ENCODE results near the gene MTX1.
"Not testable (repeated sequence)": the region's sequence is repeated elsewhere in the genome, so short reads cannot be mapped to it uniquely, and the experiment has no call there.

Gene MTX1

DNA sequence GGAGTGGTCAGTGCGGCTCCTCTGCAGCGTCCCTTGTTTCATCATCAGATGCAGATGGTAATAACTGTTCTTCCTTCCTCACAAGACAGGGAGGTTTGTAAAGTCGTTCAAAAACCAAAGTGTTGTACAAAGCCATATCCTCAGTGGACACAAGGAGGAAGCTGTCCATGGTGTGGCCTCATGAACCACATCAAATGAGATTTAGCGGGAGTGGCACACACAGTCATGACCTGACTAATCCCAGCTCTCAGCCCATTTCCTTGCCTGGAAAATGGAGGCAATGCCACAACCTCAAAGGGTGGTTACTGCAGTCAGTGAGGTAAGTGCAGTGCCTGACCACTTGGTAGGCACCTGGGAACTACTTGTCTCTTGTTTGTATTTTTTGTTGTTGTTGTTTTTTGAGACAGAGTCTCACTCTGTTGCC, 33.4 kb downstream of the MTX1 start:
- no peak for DNase-seq

DNA sequence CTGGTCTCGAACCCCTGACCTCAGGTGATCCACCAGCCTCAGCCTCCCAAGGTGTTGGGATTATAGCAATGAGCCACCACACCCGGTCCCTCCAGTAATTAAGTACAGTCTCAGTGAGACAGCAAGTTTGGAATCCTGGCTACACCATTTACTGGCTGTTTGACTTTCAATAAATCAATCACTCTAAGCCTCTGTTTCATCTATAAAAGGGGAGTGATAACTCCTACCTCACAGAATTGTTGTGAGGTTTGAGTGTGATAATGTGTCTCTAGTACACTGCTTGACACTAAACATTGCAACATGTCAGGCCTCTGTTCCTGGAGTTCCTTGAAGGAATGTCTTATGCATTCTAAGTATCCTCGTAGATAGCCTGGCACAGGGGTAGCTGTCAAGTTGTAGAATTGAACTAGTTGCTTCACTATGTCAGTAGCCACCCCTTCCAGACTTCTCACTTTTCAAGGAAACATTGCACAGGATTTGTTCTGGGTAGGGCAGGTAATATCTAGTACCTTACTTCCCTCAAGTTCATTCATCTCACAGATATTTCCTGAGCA, 34.4 kb downstream of the MTX1 start:
- no peak for DNase-seq

DNA sequence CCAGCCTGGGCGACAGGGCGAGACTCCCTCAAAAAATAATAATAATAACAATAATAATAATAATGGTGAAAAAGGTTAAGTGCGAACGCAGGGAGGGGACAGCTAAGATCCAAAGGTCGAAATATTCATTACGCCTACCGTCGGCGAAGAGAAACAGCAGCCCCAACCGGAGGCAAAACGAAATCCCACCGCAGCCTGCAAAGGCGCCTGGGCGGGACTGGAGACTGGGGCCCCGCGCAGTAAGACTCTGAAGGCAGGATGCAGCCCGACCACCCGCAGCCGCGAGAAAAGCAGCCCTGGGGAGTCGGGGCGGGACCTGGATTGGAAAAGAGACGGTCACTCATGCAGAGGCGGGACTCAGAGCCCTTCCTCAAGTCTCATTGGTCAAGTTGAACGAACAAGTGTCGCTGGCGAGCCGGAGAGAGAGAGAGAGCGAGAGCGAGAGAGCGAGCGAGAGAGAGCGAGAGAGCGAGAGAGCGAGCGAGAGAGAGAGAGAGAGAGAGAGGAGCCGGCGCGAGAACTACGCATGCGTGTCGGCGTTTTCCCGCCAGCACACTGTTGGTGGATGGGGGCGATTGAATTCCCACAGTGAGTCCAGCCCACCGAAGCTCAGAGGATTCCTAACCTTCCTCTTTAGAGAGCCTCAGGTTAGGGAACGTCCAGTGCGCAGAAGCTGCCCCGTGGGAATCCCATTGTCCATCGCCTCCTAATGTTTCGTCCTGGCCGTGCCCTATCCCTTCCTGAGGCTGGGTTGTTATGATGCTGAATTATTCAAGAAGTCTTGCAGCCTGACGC, 36.1 kb downstream of the MTX1 start:
- peak; percentile 82 for DNase-seq

DNA sequence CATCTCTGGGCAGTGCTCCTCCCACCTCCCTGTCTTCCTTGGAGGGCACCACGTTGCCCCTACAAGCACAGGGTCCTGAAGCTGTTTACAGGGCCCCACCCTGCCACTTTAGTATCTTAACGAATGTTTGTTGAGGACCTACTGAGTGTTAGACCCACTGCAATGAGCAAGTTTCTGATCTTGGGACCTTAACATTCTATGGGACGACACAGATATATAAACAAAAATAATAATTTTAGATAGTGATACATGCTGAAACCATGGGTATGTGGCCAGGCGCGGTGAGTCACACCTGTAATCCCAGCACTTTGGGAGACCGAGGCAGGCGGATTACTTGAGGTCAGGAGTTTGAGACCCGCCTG, 36.6 kb downstream of the MTX1 start:
- no peak for DNase-seq

DNA sequence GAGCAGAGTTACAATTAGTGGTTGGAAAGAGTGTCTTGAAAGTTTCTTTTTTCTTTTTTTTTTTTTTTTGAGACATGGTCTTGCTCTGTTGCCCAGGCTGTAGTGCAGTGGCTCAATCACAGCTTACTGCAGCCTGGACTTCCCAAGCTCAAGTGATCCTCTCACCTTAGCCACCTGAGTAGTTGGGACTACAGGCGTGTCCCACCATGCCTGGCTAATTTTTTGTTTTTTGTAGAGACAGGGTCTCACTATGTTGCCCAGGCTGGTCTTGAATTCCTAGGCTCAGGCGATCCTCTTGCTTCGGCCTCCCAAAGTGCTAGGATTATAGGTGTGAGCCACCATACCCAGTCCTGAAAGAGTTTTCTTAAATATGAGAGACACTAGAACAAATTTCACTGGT, 38.3 kb downstream of the MTX1 start:
- not testable (repeated sequence) for DNase-seq

DNA sequence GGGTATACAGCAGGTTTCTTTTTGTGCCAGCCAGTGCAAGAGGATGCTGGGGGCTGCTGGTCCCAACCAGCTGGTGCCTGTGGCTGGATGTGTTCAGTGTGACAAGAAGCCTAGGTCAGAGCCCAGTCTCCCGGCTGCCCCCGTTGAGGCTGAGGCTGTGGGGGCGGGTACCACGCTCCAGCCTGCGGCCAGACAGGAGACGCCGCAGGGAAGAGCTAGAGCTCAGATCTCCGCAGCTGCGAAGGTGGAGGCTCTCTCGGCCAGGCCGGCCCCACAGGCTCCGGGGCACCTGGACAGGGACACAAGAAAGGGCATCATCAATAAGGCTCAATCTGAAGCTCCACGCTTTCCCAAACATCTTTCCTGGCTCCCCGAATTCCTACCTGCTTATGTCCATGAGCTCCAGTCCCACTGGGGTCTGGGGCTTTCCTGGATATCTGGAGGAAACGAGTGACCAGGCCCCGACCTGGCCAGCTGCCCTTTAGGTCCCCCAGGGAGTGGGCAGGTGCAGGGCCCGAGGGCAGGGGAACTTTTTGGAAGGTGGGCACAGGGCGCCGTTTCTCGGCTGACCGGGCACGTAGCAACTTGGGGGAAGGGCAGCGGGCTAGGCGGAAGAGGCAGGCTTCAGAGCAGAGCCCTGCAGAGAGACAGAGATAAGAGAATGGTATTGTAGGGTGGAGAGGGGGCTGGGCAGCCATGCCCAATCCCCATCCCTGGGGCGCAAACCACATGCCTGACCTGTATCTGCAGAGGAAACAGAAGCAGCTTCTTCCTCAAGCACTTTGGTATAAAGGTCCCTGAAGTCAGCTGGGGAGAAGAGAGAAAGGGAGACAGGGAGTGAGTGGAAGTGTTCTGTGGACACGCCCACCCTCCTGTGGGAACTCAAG, 39.4 kb downstream of the MTX1 start:
- no peak for DNase-seq

DNA sequence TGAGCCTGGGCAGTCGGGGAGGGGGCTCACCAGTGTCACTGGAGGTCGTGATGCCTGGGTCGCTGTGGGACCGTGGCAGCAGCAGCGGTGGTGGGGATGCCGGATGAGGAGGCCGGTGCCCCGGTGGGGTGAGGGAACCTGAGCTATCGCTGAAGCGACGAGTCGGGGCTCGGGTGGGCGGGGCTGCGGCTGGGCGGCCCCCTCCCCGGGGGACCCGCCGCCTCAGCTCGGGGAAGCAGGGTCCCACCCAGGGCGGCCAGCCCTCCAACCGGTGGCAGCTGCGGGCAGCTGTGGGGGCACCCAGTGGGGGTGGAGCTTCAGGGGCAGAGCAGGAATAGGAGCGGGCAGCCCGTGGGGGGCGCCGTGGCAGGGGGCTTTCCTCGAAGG, 41.7 kb downstream of the MTX1 start:
- DNase-seq, result no peak

DNA sequence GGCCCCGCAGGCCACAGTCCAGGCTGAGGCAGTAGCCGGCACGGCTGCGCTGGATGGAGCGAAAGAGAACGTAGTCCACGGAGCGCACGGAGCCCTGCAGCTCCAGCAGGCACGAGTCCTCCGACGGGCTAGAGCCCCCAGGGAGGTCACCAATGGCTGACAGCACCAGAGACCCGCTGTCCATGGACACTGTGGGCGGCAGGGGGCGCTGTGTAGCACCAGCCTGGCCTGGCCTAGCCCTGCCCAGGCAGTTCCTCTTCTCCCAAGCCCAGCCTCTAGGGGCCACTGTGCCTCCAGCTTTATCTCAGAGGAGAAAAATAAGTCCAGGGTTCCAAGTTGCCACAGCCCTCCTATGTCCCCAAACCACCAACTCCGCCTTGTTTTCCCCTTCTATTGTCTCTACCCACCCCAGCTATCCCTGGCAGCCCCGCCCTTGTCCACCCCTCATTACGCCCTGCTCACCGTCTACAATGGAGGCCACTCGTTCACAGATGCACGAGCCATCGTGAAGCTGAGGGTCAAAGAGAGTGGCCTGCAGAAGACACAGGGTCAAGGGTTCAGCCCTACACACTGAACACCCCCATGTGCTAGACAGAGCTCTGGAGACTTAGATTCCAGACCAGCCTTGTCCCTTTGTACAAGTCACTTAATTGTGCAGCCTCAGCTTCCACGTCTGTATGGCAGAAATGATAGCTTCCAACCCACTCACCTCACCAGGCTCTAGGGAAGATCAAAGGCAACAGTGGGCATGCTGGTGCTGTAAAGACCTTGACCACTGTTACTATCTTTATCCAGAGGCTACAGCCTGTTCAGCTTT, 42.3 kb downstream of the MTX1 start:
- peak; percentile 94 for DNase-seq

DNA sequence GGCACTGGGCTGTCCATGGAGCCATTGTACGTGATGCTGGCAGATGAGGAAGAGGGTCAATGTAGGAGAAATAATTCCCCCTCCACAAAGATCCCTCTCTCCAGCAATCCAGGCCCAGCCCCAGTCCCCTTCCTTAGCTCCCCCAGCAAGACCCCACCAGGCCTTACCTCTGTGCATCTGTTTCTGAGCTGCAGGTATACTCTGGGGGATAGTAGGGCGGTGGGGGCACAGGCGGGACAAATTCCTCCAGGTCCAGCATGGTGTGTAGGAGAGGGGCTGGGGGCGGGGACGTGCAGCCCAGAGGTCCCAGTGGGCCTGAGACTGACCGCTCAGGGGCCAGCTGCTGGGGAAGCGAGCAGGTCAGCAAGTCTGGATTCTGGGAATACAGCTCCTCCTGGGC, 43.1 kb downstream of the MTX1 start:
- DNase-seq, result no peak

DNA sequence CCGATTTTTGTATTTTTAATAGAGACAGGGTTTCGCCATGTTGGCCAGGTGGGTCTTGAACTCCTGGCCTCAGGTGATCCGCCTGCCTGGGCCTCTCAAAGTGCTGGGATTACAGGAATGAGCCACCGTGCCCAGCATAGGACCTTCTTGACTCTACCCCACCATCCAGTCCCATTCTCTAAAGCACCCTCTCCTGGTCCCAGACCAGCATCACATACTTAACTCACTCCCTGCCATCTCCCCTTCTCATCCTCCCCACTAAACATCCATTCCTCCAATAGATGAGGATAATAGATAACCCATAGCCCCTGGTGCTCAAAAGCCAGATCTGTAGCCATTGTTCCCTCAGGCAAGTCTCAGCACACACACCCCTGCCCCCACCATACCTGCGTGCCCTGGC, 44.7 kb downstream of the MTX1 start:
- DNase-seq, result no peak

DNA sequence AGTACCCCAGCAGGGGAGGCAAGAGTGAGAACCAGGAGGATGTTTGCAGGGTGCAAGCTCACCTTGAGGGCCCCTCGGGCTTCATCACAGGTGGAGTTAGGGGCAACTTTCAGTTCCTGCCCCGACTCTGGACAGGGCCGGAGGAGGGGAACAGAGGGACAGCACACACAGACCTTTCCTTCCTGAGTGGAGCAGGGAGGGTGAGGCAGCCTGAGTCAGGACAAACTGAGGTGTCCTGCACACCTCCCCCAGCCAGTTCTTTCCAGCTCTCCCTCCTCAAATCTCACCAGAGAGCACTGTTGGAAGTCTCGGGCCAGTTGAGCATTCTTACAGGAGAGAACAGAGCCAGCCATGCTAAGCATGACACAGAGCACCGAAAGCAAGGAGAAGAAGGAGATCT, 45.3 kb downstream of the MTX1 start:
- no peak for DNase-seq

DNA sequence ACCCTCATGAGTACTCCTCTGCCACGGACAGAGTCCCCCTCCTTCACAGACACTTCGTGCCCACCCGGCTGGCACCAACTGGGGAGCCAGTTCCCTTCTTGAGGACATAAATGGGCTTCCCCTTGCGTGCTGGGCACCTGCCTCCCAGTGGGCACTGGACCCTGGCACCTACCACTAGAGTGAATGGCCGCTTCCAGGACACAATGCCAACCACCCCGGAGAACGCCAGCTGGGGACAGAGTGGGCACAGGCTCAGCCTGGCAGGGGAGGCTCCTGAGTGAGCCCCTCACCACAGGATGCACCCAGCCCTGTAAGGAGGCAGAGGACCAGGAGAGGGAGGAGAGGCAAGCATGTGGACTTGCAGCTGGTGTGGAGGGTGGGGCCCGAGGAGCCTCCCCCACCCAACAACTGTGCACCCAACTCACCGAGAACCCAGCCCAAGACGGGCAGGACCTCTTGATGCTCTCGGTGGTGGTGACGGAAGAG, 45.8 kb downstream of the MTX1 start:
- no peak for DNase-seq

DNA sequence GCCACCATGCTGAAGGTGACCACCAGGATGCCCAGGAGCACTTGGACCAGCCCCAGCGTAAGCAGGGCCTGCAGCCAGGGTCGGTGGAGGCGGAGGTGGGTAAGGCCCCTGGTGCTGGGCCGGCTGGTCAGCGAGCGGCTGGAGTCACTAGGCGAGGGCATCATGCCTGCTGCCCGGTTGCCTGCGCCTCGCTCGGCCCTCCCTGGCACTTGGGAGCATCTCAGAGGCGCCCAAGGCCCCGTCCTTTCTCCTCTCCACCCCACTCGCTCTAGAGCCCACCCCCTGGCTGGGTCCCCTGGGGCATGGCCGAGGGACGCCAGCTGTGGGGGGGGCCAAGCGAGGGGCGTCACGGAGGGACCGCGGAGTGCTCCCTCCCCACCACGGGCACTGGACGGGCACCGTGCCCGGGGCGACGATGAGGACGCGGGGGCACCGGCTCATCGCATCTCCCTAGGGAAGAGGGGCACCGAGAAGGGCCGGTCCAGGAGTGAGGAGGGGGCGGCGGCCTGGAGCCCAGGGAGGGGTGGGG, 46.3 kb downstream of the MTX1 start:
- DNase-seq, result no peak

DNA sequence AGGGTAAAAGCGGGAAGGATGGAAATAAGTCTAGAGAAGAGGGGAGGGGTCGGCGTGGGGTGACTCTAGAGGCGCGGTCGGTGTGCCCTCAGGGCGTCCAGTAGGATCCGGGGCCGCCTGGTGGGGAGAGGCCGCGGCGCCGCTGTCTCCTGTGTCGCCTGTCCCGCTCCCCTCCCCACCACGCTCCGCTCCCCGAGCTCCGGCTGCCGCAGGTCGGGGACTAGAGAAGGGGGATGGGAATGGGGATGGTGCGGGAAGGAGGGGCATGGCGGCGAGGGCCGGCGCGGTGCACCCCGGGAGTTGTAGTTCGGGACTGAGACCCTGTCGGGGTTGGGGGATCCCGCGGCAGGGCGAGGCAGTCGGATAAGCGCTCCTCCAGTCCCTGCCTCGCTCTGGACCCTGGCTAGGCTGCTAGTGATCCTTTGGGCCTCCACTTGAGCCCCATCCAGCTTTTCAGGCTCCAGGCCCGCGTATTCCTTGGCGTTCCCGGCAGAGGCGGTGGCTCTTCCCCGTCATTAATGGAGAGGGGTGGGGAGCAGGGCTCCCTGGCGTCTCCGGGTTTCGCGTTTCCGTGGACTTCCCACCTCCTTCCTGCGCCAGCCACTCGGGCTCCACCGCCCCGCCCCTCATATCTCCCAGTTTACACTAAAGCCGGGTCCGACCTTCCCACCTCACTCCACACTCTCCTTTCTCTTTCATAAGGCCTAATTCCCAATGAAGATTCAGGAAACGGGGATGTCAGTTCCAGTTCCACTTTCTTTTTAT, 46.9 kb downstream of the MTX1 start, which contains the start of gene ENTREP3:
Gene ENTREP3 (minus strand): TSS at position 241 of the 765 bp plus-strand sequence. CDS start 606 bp downstream, outside the sequence.
- peak; percentile 61 for DNase-seq

DNA sequence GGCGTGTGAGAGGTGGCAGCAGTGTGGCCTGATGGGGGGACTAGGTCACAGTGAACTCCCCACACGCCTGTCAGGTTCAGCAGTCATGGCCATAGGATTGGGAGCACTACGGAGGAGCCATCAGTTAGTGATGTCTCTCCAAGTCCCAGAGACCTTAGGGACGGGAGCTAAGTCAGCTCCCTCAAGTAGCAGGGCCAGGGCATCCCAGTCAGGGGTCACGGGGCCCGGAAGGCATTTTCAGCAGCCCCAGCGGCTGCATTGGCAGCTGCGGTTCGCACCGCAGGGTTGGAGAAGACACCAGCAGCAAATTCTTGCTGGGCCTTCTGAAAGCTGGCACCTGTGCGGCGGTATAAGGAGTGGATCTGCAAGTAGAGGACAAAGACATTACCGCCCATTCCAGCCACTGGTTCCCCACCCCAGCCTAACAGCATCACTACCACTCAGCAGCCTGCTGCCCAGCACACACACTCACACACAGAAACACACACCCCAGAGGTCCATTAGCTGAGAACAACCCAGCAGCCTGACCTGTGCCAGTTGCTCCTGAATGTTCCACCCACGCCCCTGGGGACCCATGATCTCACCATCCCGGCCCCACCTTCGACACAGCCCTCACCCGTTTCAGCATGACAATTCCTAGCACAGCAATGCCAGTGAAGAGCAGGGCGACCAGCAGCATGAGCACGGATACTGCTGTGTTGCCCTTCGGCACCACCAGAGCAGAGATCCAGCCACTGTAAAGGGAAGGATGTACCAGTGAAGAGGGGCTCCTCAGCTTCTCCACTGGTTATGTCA, 47.8 kb downstream of the MTX1 start:
- no peak for DNase-seq

DNA sequence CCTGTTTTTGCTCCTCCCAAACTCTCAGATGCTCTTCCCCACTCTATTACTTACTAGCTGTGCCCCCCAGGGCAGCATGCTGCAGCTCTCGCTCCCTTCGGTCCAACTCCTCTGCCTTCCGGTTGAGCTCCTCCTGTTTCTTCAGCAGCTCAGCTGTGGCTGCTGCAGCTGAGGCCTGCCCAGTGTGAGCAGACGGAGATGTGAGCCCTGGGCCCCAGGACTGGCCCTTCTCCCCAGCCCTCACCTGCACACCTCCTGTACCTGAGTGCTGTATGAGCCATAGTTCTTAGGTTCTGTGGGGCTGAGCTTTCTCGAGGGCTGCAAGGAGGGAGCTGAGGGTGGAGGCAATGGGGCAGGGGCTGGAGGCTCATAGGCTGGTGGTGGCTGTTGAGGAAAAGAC, 51.8 kb downstream of the MTX1 start:
- DNase-seq, result no peak

DNA sequence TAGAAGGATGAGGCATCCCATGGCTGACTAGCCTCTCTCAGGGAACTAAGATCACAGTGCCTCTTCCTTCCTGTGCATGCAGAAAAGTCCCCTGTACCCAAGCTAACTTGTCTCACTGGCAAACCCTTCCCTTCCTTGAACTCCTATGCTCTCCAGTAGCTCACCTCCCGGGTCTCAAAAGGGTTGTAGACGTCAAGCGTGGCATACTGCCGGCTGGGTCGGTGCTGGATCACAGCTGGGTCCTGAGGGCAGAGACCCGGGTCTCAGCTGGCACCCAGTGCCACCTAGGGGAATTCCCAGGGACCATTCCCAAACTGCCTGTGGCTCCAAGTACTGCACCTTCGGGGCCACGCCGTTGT, 53.0 kb downstream of the MTX1 start:
- DNase-seq, result no peak

DNA sequence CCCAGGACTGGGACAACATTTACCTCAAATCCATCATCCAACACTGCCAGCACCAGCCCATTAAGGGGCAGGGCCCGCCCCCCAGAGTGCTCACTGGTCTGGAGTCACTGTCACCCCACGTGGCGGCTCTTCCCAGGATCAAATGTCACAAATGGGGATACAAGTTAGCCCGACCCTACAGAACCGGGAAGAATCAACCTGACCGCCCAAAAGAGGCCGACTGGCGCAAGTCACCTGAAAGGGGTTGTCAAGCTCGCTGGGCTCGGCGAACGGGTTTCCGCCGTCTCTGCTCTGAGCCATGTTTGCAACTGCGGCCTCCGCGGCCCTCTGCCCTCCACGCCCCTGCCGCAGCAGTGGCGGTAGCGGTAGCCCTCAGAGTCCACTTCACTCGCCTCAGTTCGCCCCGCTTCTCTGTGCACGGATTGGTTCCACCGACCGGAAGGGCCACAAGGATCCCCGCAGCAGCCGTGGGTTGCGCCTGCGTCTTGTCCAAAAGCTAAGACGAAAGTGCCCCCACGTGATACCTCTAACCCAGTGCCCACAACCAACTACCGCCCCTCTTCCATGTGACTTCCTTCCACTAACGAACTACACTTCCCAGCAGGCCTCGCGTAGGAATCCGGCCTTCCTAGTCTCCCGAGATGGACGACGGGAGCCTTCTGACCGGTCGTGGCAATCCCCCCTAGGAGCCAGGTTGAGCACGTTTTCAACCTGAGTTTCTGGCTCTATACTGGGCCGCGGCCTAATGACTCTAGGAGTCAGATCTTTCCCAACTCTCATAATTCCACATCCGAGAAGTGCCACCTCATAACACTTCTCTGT, 53.6 kb downstream of the MTX1 start, which contains the start of gene SCAMP3:
Gene SCAMP3 (minus strand): TSS at position 509 of the 822 bp plus-strand sequence. CDS start 209 bp downstream, at position 300.
- DNase-seq, result peak; percentile 78

DNA sequence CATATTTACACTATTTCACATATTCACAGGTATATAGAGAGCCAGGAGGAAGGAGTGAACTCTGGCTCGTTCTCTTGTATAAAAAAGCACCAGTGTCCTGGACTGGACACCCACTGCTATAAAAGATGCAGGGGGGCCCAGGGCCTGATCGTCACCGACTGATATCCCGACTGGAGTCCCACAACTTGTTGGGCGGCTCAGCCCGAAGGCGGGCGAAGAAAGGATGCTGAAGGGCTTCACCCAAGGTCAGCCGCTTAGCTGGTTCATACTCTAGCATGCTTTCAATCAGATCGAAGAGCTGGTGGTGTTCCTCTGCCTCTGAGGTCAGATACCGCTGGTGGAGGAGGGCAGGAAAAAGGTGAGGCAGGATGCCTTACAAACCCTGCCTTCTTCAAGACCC, 54.6 kb downstream of the MTX1 start:
- no peak for DNase-seq
